Measurements from ENCODE around the gene SOX3. TPM values are rescaled to one million over a fixed set of nuclear protein-coding genes. Genes with fewer than 3 reads are reported as not detected.

Gene SOX3
- total and polyA plus RNA-seq, 2 donors from 2014 or later, result not detected

GRCh38 chrX:140500441-140500840, 4.4 kb downstream of the SOX3 start:
- no peaks in the 10 kb centered on the region for H3K9me3 ChIP-seq (ENCODE audit: control insufficient read depth in 2 of 3, insufficient read depth in 1 of 3, low read length in 3 of 3)
- peaks cover 34% of the 10 kb centered on the region for H3K27me3 ChIP-seq (ENCODE audit: control insufficient read depth, insufficient read depth, low read length)
- no peaks in the 10 kb centered on the region for H3K36me3 ChIP-seq (ENCODE audit: control insufficient read depth in 2 of 3, insufficient read depth in 3 of 3, low read length in 3 of 3)
- H3K4me1 ChIP-seq (ENCODE audit: control insufficient read depth in 2 of 3, insufficient read depth in 2 of 3, low read depth in 1 of 3, low read length in 3 of 3), result no peaks in the 10 kb centered on the region
- no peak for TF ChIP-seq CTCF (IDR thresholded peaks at IDR 0.05; ENCODE audit: borderline replicate concordance, extremely low read depth, insufficient read depth)
- no peak overlapping the region for H3K9ac ChIP-seq (ENCODE audit: low read length in 3 of 3)
- intact Hi-C loops (cut with DNase I), result no loop called here
- no peak overlapping the region for H3K4me3 ChIP-seq (ENCODE audit: low read length in 3 of 3)
- H3K27ac ChIP-seq (ENCODE audit: low read depth in 2 of 2, low read length in 2 of 2), result no peak overlapping the region
- DNase-seq, result peak in 1 of 5 donors; percentile 0
- FAIRE-seq, result no peak

GRCh38 chrX:140495739-140496138, 9.1 kb downstream of the SOX3 start:
- DNase-seq (no peak), FAIRE-seq (no peak)
- H3K4me1 ChIP-seq (ENCODE audit: control insufficient read depth in 2 of 3, insufficient read depth in 2 of 3, low read depth in 1 of 3, low read length in 3 of 3), result no peaks in the 10 kb centered on the region
- intact Hi-C loops (cut with DNase I), result no loop called here
- H3K9ac ChIP-seq (ENCODE audit: low read length in 3 of 3), result no peak overlapping the region
- no peaks in the 10 kb centered on the region for H3K9me3 ChIP-seq (ENCODE audit: control insufficient read depth in 2 of 3, insufficient read depth in 1 of 3, low read length in 3 of 3)
- peaks cover 22% of the 10 kb centered on the region for H3K27me3 ChIP-seq (ENCODE audit: control insufficient read depth, insufficient read depth, low read length)
- no peak overlapping the region for H3K4me3 ChIP-seq (ENCODE audit: low read length in 3 of 3)
- no peaks in the 10 kb centered on the region for H3K36me3 ChIP-seq (ENCODE audit: control insufficient read depth in 2 of 3, insufficient read depth in 3 of 3, low read length in 3 of 3)
- H3K27ac ChIP-seq (ENCODE audit: low read depth in 2 of 2, low read length in 2 of 2), result no peak overlapping the region
- TF ChIP-seq CTCF (IDR thresholded peaks at IDR 0.05; ENCODE audit: borderline replicate concordance, extremely low read depth, insufficient read depth), result no peak

- FAIRE-seq, result no peak
- intact Hi-C loops (cut with DNase I), result no loop called here
Observed at GRCh38 chrX:140492066-140492994, 12.5 kb downstream of the SOX3 start.

More at GRCh38 chrX:140492066-140492994, 12.5 kb downstream of the SOX3 start:
- H3K36me3 ChIP-seq (ENCODE audit: control insufficient read depth in 2 of 3, insufficient read depth in 3 of 3, low read length in 3 of 3), result no peaks in the 10 kb centered on the region
- no peak overlapping the region for H3K27ac ChIP-seq (ENCODE audit: low read depth in 2 of 2, low read length in 2 of 2)
- no peaks in the 10 kb centered on the region for H3K4me1 ChIP-seq (ENCODE audit: control insufficient read depth in 2 of 3, insufficient read depth in 2 of 3, low read depth in 1 of 3, low read length in 3 of 3)
- no peak overlapping the region for H3K9ac ChIP-seq (ENCODE audit: low read length in 3 of 3)
- no peak overlapping the region for H3K4me3 ChIP-seq (ENCODE audit: low read length in 3 of 3)
- DNase-seq, result no peak
- H3K27me3 ChIP-seq (ENCODE audit: control insufficient read depth, insufficient read depth, low read length), result peaks cover 2% of the 10 kb centered on the region
- no peak for TF ChIP-seq CTCF (IDR thresholded peaks at IDR 0.05; ENCODE audit: borderline replicate concordance, extremely low read depth, insufficient read depth)
- no peaks in the 10 kb centered on the region for H3K9me3 ChIP-seq (ENCODE audit: control insufficient read depth in 2 of 3, insufficient read depth in 1 of 3, low read length in 3 of 3)

All from kidney (tissue), 14 donors.